K562 (cell line): ENCODE data around the gene BDNF. TPM values are rescaled to one million over a fixed set of nuclear protein-coding genes. Genes with fewer than 3 reads are reported as not detected.
"Not testable (repeated sequence)": the region's sequence is repeated elsewhere in the genome, so short reads cannot be mapped to it uniquely, and the experiment has no call there.

Experiments used
- ATAC-seq: fragments of 200-7000 bp; cut with Tn5 transposase; 3 replicates; pipeline ENCODE4 v1.9.1; 2020; ENCODE audit warnings: moderate library complexity
- BruUV-seq: library from RNA; stranded (reverse); fragments of 400-500 nt; replicated peaks from 2 replicates; lab custom pipeline; 2021; lab: Mats Ljungman, UMichigan
- CTCF ChIA-PET: fragments of 300-600 bp; formaldehyde crosslinking; extraction: SDS; loops from one replicate; lab custom pipeline; 2021; ENCODE audit warnings: low intra/inter-chr PET ratio; lab: Yijun Ruan, JAX
- POLR2A ChIA-PET: fragments of 300-600, 350-650 bp; sonication (Branson Sonifier 250); formaldehyde crosslinking; extraction: SDS; loops from one replicate; lab custom pipeline; 2021; ENCODE audit warnings: antibody characterized with exemption, inconsistent platforms; lab: Yijun Ruan, JAX
- DNase-seq, 4 experiments: peaks; one replicate each; pipeline versions ENCODE4 v3.0.0 to v3.0.0-alpha.2; 2011 to 2018; ENCODE audit warnings: low spot score in 3 of 4, mixed read lengths in 3 of 4; ENCODE audit errors: extremely low read depth in 1 of 4
- FAIRE-seq: peaks from 2 replicates; lab custom pipeline; 2011; peaks lifted over from hg19 to GRCh38; lab: Jason Lieb, UNC
- H2AFZ ChIP-seq: 2 replicates; pipeline ENCODE4 v1.6.0; 2011; ENCODE audit warnings: low read depth, low read length, control low read depth, inconsistent platforms
- H3K27ac ChIP-seq: fragments of 200-600 bp; 3 replicates; pipeline ENCODE4 v1.8.0; 2011; ENCODE audit warnings: low read depth, mild to moderate bottlenecking, control low read depth, inconsistent platforms, low read length, moderate library complexity, mixed read lengths; ENCODE audit errors: extremely low read depth
- H3K27me3 ChIP-seq, 2 experiments: fragments of 300-600 bp in 1 of 2; 2 replicates in 1 of 2; 3 replicates in 1 of 2; pipeline versions ENCODE4 v1.6.0 to v1.8.0; 2011; ENCODE audit warnings: inconsistent platforms in 2 of 2, low read length in 2 of 2, mild to moderate bottlenecking in 1 of 2, mixed read lengths in 1 of 2, moderate library complexity in 1 of 2; ENCODE audit not compliant: control insufficient read depth in 2 of 2, insufficient read depth in 2 of 2
- H3K36me3 ChIP-seq: fragments of 300-600 bp; 3 replicates; pipeline ENCODE4 v1.8.0; 2011; ENCODE audit warnings: mild to moderate bottlenecking, low read length, inconsistent platforms; ENCODE audit not compliant: control insufficient read depth, insufficient read depth
- H3K4me1 ChIP-seq, 2 experiments: fragments of 200-600 bp in 1 of 2; replicated peaks in 1 of 2; 2 replicates in 1 of 2; 3 replicates in 1 of 2; pipeline versions ENCODE4 v1.5.1 to v1.8.0; 2011; ENCODE audit warnings: inconsistent platforms in 2 of 2, low read length in 2 of 2, mild to moderate bottlenecking in 1 of 2, mixed read lengths in 1 of 2, moderate library complexity in 1 of 2; ENCODE audit not compliant: control insufficient read depth in 2 of 2, insufficient read depth in 2 of 2
- H3K4me2 ChIP-seq: 2 replicates; pipeline ENCODE4 v1.6.1; 2011; ENCODE audit warnings: low read length, control low read depth, inconsistent platforms, mixed read lengths; ENCODE audit not compliant: insufficient read depth
- H3K4me3 ChIP-seq: fragments of 200-600 bp; sonication (generic), shearing (Covaris generic); 2 replicates; pipeline ENCODE4 v1.5.1; 2016; ENCODE audit warnings: control low read depth, inconsistent platforms
- H3K79me2 ChIP-seq: fragments of 200-600 bp; 3 replicates; pipeline ENCODE4 v1.8.0; 2011; ENCODE audit warnings: low read length, inconsistent platforms; ENCODE audit not compliant: control insufficient read depth, insufficient read depth
- H3K9ac ChIP-seq, 2 experiments: 2 replicates each; pipeline versions ENCODE4 v1.6.0 to v1.6.1; 2011; ENCODE audit warnings: low read depth in 2 of 2, low read length in 2 of 2, control low read depth in 1 of 2, inconsistent platforms in 1 of 2, mild to moderate bottlenecking in 1 of 2, mixed read lengths in 1 of 2; ENCODE audit not compliant: insufficient read depth in 1 of 2
- H3K9me1 ChIP-seq: one replicate; pipeline ENCODE4 v1.6.0; 2011; ENCODE audit warnings: inconsistent platforms, mild to moderate bottlenecking, low read length, moderate library complexity; ENCODE audit not compliant: control insufficient read depth, insufficient read depth
- H3K9me3 ChIP-seq: replicated peaks from 2 replicates; pipeline ENCODE4 v1.5.1; 2011; ENCODE audit warnings: low read depth, low read length, inconsistent platforms; ENCODE audit not compliant: control insufficient read depth, insufficient read depth
- H4K20me1 ChIP-seq: replicated peaks from 2 replicates; pipeline ENCODE4 v1.6.1; 2011; ENCODE audit warnings: low read length, inconsistent platforms, mixed read lengths; ENCODE audit not compliant: control insufficient read depth, insufficient read depth
- CTBP1 ChIP-seq: fragments of 450-650 bp; IDR thresholded peaks from 2 replicates; pipeline ENCODE4 v1.6.1; 2016; ENCODE audit warnings: borderline replicate concordance
- EGR1 ChIP-seq: fragments of 450-650 bp; conservative IDR thresholded peaks from 2 replicates; pipeline ENCODE4 v1.6.1; 2017; ENCODE audit warnings: mild to moderate bottlenecking
- HIVEP1 ChIP-seq: fragments of 250-450 bp; sonication (Bioruptor Pico); IDR thresholded peaks from 2 replicates; pipeline ENCODE4 v1.4.0; 2020; ENCODE audit warnings: mild to moderate bottlenecking
- KLF10 ChIP-seq: fragments of 250-450 bp; sonication (Bioruptor Pico); IDR thresholded peaks from 2 replicates; pipeline ENCODE4 v1.6.1; 2021; ENCODE audit warnings: matching md5 sums
- LARP7 ChIP-seq: fragments of 450-650 bp; IDR thresholded peaks from 2 replicates; pipeline ENCODE4 v1.6.1; 2016
- NFYB ChIP-seq: IDR thresholded peaks from 2 replicates; pipeline ENCODE4 v1.6.1; 2011; ENCODE audit warnings: mild to moderate bottlenecking, moderate library complexity; ENCODE audit not compliant: insufficient read length; ENCODE audit errors: extremely low read depth
- RBM34 ChIP-seq: fragments of 200-400 bp; formaldehyde crosslinking; IDR thresholded peaks from 2 replicates; pipeline ENCODE4 v1.6.1; 2018; ENCODE audit warnings: low read length, borderline replicate concordance; ENCODE audit not compliant: insufficient read depth
- TCFL5 ChIP-seq: fragments of 250-450 bp; sonication (Bioruptor Pico); conservative IDR thresholded peaks from 2 replicates; pipeline ENCODE4 v1.6.1; 2021; ENCODE audit warnings: mild to moderate bottlenecking, moderate library complexity, matching md5 sums
- YY1 ChIP-seq, 3 experiments: IDR thresholded peaks; 2 replicates each; pipeline ENCODE4 v1.6.1; 2011; ENCODE audit warnings: low read length in 2 of 3, mild to moderate bottlenecking in 2 of 3, moderate library complexity in 2 of 3, borderline replicate concordance in 1 of 3, control low read depth in 1 of 3, low read depth in 1 of 3; ENCODE audit not compliant: insufficient read depth in 3 of 3, insufficient replicate concordance in 2 of 3, control insufficient read depth in 1 of 3, insufficient read length in 1 of 3; ENCODE audit errors: extremely low read depth in 1 of 3
- ZNF263 ChIP-seq: sonication (generic); formaldehyde crosslinking; IDR thresholded peaks from 2 replicates; pipeline ENCODE4 v1.8.0; 2022; ENCODE audit warnings: mild to moderate bottlenecking, missing genetic modification reagents, borderline replicate concordance
- WGBS: fragments of 100-300 bp; shearing (Covaris generic); methylation state at CpG from one replicate; pipeline ENCODE4 v1.1.6; 2016; ENCODE audit warnings: low coverage, mixed read lengths; ENCODE audit not compliant: insufficient coverage; ENCODE audit errors: missing lambda C conversion rate; 5-methylcytosine and 5-hydroxymethylcytosine counted together
- in situ Hi-C: fragments of 300-500 bp; cut with MboI; formaldehyde crosslinking; loops from 4 replicates; pipeline ENCODE4 v1.15.0; 2018; ENCODE audit warnings: inconsistent platforms, mixed read lengths
- intact Hi-C: fragments of 100-400 bp; cut with micrococcal nuclease; formaldehyde crosslinking; loops from 2 replicates; pipeline ENCODE4 v1.14.2; 2022
- polyA plus RNA-seq, 8 experiments: library from polyadenylated mRNA; depleted of rRNA in 4 of 8; stranded (reverse) in 5 of 8; unstranded in 3 of 8; fragments of >200 nt; fragmentation: Nextera tagmentation in 2 of 8; fragmentation: Illumina TruSeq in 1 of 8; extraction: Ambion mirVana in 2 of 8; extraction: Trizol in 1 of 8; gene quantifications; 2 replicates each; pipeline versions ENCODE4 v1.2.1 to v1.2.3, GENCODE V29; 2011 to 2014; ENCODE audit warnings: inconsistent platforms in 1 of 8, missing spikeins in 1 of 8
- total RNA-seq, 7 experiments: library from RNA; depleted of rRNA in 6 of 7; stranded (reverse); fragments of >200 nt in 6 of 7; fragmentation: Illumina TruSeq in 2 of 7; extraction: Trizol in 2 of 7; gene quantifications; 2 replicates each; pipeline versions ENCODE4 v1.2.1 to v1.2.3, GENCODE V29; 2011 to 2021; ENCODE audit warnings: low replicate concordance in 1 of 7
- TF ChIP-seq, protein P1 (sequence below), 3 experiments: fragments of 200-800 bp in 1 of 3; sonication (Bioruptor generic) in 1 of 3; sonication (generic) in 1 of 3; formaldehyde crosslinking in 1 of 3; IDR thresholded peaks; 2 replicates each; pipeline versions ENCODE4 v1.6.1 to v1.8.0; 2016 to 2022; ENCODE audit warnings: mild to moderate bottlenecking in 2 of 3, missing compliant biosample characterization in 2 of 3, missing genetic modification characterization in 2 of 3, missing genetic modification reagents in 1 of 3
- TF ChIP-seq, protein P2 (sequence below): IDR thresholded peaks from 2 replicates; pipeline ENCODE4 v1.6.1; 2014; ENCODE audit warnings: antibody characterized with exemption

The BDNF gene
- total and polyA plus RNA-seq, 9 of the 15 experiments (the other 6 are each of a cell fraction or from before 2014, with no cell fraction given): 0.04 TPM; not detected in 8

DNA sequence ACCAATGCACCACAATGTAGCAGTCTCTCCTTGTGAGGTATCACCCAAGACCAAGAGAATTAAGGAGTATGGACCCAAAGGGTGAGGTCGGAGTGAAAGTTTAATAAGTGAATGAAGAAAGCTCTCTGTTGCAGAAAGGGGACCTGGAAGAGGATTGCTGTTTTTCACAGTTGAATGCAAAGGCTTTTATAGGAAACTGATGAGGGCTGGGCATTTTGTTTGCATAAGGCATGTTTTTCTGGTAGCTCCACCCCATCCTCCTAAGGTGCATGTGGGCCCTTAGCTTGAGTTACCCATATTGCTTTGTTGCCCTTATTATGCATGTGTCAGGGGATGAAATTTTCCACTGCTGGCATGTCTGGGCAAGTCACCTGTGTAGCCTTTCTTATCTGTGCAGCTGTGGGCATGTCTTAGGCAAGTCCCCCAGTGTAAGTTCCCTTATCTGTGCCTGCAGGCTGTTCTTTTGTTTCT lies 64.7 kb downstream of the BDNF start:
- ATAC-seq: no peak
- Histone ChIP-seq H3K27me3 (no peaks in the 10 kb centered on the region), H3K9me3 (no peaks in the 10 kb centered on the region), H3K9ac (no peak overlapping the region), H3K4me1 (no peaks in the 10 kb centered on the region), H3K27ac (no peak overlapping the region), H3K9me1 (no peaks in the 10 kb centered on the region), H3K79me2 (no peaks in the 10 kb centered on the region), H3K4me3 (no peak overlapping the region)
- BruUV-seq: no TSS peak
- POLR2A ChIA-PET: no interaction called here
- in situ Hi-C loops: no loop called here
- TF ChIP-seq EGR1: no peak
- no peak for TF ChIP-seq LARP7
- no peak for TF ChIP-seq ZNF263
- TF ChIP-seq YY1 (IDR thresholded peaks at IDR 0.05; ENCODE audit: borderline replicate concordance in 1 of 3, control insufficient read depth in 1 of 3, extremely low read depth in 1 of 3, insufficient read depth in 3 of 3, insufficient read length in 1 of 3, insufficient replicate concordance in 2 of 3, low read depth in 1 of 3, low read length in 2 of 3): no peak
- TF ChIP-seq, protein P1, sequence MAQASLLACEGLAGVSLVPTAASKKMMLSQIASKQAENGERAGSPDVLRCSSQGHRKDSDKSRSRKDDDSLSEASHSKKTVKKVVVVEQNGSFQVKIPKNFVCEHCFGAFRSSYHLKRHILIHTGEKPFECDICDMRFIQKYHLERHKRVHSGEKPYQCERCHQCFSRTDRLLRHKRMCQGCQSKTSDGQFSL (CRISPR knock-in tag; IDR thresholded peaks at IDR 0.05): no peak
- TF ChIP-seq, protein P1 (tag; IDR thresholded peaks at IDR 0.05): no peak
- no peak for TF ChIP-seq HIVEP1 (CRISPR knock-in tag)
- no peak for TF ChIP-seq KLF10 (CRISPR knock-in tag)
- TF ChIP-seq TCFL5 (CRISPR knock-in tag): no peak
- TF ChIP-seq RBM34: no peak
- TF ChIP-seq NFYB: no peak
- TF ChIP-seq, protein P2, sequence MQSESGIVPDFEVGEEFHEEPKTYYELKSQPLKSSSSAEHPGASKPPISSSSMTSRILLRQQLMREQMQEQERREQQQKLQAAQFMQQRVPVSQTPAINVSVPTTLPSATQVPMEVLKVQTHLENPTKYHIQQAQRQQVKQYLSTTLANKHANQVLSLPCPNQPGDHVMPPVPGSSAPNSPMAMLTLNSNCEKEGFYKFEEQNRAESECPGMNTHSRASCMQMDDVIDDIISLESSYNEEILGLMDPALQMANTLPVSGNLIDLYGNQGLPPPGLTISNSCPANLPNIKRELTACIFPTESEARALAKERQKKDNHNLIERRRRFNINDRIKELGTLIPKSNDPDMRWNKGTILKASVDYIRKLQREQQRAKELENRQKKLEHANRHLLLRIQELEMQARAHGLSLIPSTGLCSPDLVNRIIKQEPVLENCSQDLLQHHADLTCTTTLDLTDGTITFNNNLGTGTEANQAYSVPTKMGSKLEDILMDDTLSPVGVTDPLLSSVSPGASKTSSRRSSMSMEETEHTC: no peak
- TF ChIP-seq CTBP1: no peak
- TF ChIP-seq, all 486 proteins: peak for 0
- no peaks in the 10 kb centered on the region for H4K20me1 ChIP-seq
- 0% methylated on average over 1 of the region's 1 CpG for WGBS
- no peak overlapping the region for H2AFZ ChIP-seq
- DNase-seq (no peak), FAIRE-seq (no peak)
- CTCF ChIA-PET: no interaction called here
- no peak overlapping the region for H3K4me2 ChIP-seq
- H3K36me3 ChIP-seq: no peaks in the 10 kb centered on the region
- intact Hi-C loops: no loop called here

DNA sequence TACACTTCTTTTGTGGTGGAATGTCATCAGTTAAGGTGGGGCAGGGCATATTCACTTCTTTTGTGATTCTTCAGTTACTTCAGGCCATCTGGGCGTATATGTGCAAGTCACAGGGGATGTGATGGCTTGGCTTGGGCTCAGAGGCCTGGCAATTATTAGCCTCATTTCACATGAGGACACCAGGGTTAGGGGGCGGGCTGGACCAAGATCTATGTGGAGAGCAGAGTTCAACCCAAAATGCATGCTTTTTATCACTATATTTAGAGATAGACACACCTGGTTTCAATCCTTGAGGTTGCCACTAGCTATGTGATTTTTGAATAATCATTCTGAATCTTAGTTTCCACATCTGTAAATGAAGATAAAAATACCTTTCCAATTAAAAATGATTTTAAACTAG lies 65.5 kb downstream of the BDNF start:
- H2AFZ ChIP-seq, in situ Hi-C loops, H3K36me3 ChIP-seq, H4K20me1 ChIP-seq, H3K9me1 ChIP-seq, H3K27me3 ChIP-seq, BruUV-seq, DNase-seq, H3K9me3 ChIP-seq, H3K9ac ChIP-seq, H3K4me3 ChIP-seq, POLR2A ChIA-PET, H3K79me2 ChIP-seq, H3K4me1 ChIP-seq, ATAC-seq, CTCF ChIA-PET, intact Hi-C loops, H3K4me2 ChIP-seq, FAIRE-seq, H3K27ac ChIP-seq: not testable (repeated sequence)
- WGBS: 0% methylated on average over 1 of the region's 2 CpGs
